Stomach (tissue), 9 donors: ENCODE measurements around the gene BROX. TPM values are rescaled to one million over a fixed set of nuclear protein-coding genes. Genes with fewer than 3 reads are reported as not detected.

Experiments used
- DNase-seq, 2 donors: peaks; one replicate each; pipeline versions ENCODE4 v3.0.0 to v3.0.0-alpha.2; 2013 to 2019
- H3K27ac ChIP-seq, 5 donors: fragments of 200-600 bp in 4 of 5; sonication (generic) in 4 of 5; one replicate each; pipeline ENCODE4 v1.5.1; 2013 to 2019; ENCODE audit warnings: mild to moderate bottlenecking in 1 of 5, moderate library complexity in 1 of 5
- H3K27me3 ChIP-seq, 3 donors: fragments of 200-600 bp; sonication (generic); one replicate each; pipeline ENCODE4 v1.5.1; 2017 to 2019; ENCODE audit warnings: mixed run types in 1 of 3
- H3K36me3 ChIP-seq, 4 donors: fragments of 200-600 bp; sonication (generic); 1 replicate in 3 of 4; 2 replicates in 1 of 4; pipeline ENCODE4 v1.5.1; 2016 to 2019
- H3K4me1 ChIP-seq, 4 donors: fragments of 200-600 bp; sonication (generic); one replicate each; pipeline ENCODE4 v1.5.1; 2016 to 2019
- H3K4me3 ChIP-seq, 4 donors: fragments of 200-600 bp; sonication (generic) in 3 of 4; one replicate each; pipeline ENCODE4 v1.5.1; 2016 to 2019; ENCODE audit warnings: mild to moderate bottlenecking in 1 of 4
- H3K9me3 ChIP-seq, 4 donors: fragments of 200-600 bp; sonication (generic); one replicate each; pipeline ENCODE4 v1.5.1; 2016 to 2019
- EP300 ChIP-seq: sonication (generic); formaldehyde crosslinking; IDR thresholded peaks from one replicate; pipeline ENCODE4 v1.6.1; 2017; ENCODE audit warnings: antibody characterized with exemption
- POLR2A ChIP-seq, 4 donors: fragments of 450-650 bp; IDR thresholded peaks; one replicate each; pipeline ENCODE4 v1.6.1; 2016; ENCODE audit warnings: antibody characterized with exemption in 4 of 4, control low read depth in 2 of 4, mild to moderate bottlenecking in 1 of 4, moderate library complexity in 1 of 4
- POLR2AphosphoS5 ChIP-seq, 3 donors: sonication (generic); formaldehyde crosslinking; IDR thresholded peaks; one replicate each; pipeline ENCODE4 v1.6.1; 2016; ENCODE audit warnings: antibody characterized with exemption in 3 of 3
- WGBS, 5 donors: extraction: QIAGEN DNeasy Blood & Tissue Kit in 3 of 5; methylation state at CpG; one replicate each; pipeline versions ENCODE4 v1.1.5 to v1.1.7; 2013 to 2018; 5-methylcytosine and 5-hydroxymethylcytosine counted together
- intact Hi-C: fragments of 100-400 bp; cut with DNase I; formaldehyde crosslinking; loops from one replicate; pipeline ENCODE4 v1.15.1; 2023; ENCODE audit warnings: low total_unique reads
- polyA plus RNA-seq, 3 donors: library from polyadenylated mRNA; stranded (reverse); fragments of 200-250 nt; gene quantifications; one replicate each; pipeline ENCODE4 v1.2.3, GENCODE V29; 2013
- total RNA-seq, 5 donors: library from RNA; depleted of rRNA; stranded (reverse); fragments of >200 nt; gene quantifications; one replicate each; pipeline versions ENCODE4 v1.1.0 to v1.2.3, GENCODE V29; 2014 to 2016
- TF ChIP-seq, protein P1 (sequence below), 7 experiments: fragments of 450-650 bp in 4 of 7; fragments of 200-600 bp in 3 of 7; sonication (generic) in 3 of 7; IDR thresholded peaks; one replicate each; pipeline ENCODE4 v1.5.1; 2016 to 2019; ENCODE audit warnings: antibody characterized with exemption in 7 of 7, control low read depth in 2 of 7, mild to moderate bottlenecking in 1 of 7
- donor health status: healthy with polysubstance abuse.
- donor health status: Bipolar disorder and iron deficiency.
- donor health status: healthy.

BROX gene
- total and polyA plus RNA-seq, 8 donors, result 4.3 to 57.3 (median 17.4) TPM

DNA sequence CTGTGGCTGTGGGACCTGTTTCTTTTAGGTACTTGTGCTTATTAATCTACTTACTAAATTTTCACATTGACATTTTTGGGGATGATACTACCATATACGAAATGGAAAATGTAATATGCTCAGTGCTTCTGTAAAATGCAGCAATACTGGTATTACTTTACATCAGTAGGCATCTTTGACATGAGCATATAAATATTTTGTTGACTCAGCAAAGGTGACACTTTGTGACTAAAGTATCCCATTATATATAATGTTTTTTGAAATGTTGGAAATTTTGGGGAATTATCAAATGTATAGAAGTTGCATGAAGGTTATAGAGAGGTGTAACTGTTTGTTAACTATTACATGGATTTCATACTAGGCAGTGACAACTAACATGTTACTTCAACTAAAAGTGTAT lies 22.4 kb downstream of the BROX start:
- H3K4me1 ChIP-seq, result peaks cover 4 to 18% (median 11%) of the 10 kb centered on the region in 4 donors
- H3K9me3 ChIP-seq, result no peaks in the 10 kb centered on the region
- DNase-seq, result no peak
- peaks cover 38 to 79% (median 64%) of the 10 kb centered on the region in 4 donors for H3K36me3 ChIP-seq
- WGBS, 5 donors, result 75 to 87% (median 82%) methylated on average over 1 of the region's 1 CpG
- intact Hi-C loops, result no loop called here
- H3K27me3 ChIP-seq, result no peaks in the 10 kb centered on the region
- TF ChIP-seq POLR2AphosphoS5 (IDR thresholded peaks at IDR 0.05) (no peak), POLR2A (IDR thresholded peaks at IDR 0.05) (no peak), EP300 (no peak)
- TF ChIP-seq, protein P1, sequence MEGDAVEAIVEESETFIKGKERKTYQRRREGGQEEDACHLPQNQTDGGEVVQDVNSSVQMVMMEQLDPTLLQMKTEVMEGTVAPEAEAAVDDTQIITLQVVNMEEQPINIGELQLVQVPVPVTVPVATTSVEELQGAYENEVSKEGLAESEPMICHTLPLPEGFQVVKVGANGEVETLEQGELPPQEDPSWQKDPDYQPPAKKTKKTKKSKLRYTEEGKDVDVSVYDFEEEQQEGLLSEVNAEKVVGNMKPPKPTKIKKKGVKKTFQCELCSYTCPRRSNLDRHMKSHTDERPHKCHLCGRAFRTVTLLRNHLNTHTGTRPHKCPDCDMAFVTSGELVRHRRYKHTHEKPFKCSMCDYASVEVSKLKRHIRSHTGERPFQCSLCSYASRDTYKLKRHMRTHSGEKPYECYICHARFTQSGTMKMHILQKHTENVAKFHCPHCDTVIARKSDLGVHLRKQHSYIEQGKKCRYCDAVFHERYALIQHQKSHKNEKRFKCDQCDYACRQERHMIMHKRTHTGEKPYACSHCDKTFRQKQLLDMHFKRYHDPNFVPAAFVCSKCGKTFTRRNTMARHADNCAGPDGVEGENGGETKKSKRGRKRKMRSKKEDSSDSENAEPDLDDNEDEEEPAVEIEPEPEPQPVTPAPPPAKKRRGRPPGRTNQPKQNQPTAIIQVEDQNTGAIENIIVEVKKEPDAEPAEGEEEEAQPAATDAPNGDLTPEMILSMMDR (IDR thresholded peaks at IDR 0.05), result no peak
- no peak overlapping the region for H3K4me3 ChIP-seq
- no peak overlapping the region for H3K27ac ChIP-seq

DNA sequence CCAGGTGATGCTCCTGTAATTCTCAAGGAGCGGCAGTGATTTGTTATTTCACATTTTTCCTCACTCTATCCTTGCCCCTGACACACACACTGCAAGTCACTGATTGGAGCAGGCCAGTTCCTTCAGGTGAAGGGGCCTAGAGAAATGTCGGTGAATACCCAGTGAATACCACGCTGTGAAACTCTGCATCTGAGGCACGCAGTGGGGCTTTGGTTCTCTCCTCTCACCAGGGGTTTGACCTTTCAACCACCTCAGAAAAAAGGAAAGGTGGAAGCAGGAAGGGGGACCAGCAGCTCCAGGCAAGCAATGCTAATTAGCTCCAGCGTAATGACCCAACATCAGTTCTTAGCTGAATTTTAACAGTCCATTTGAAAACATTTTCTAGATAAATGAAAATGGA lies 24.1 kb downstream of the BROX start:
- WGBS, 5 donors, result 38 to 63% (median 61%) methylated on average over 5 of the region's 5 CpGs
- H3K4me1 ChIP-seq, result peaks cover 4 to 18% (median 11%) of the 10 kb centered on the region in 4 donors
- no peak overlapping the region for H3K4me3 ChIP-seq
- DNase-seq, result no peak
- intact Hi-C loops, result no loop called here
- TF ChIP-seq POLR2AphosphoS5 (IDR thresholded peaks at IDR 0.05) (no peak), POLR2A (IDR thresholded peaks at IDR 0.05) (no peak), EP300 (no peak)
- TF ChIP-seq, protein P1 (IDR thresholded peaks at IDR 0.05), result no peak
- peaks cover 21 to 62% (median 47%) of the 10 kb centered on the region in 4 donors for H3K36me3 ChIP-seq
- H3K27me3 ChIP-seq, result no peaks in the 10 kb centered on the region
- peak overlapping the region in 4 of 5 donors; percentile 55 to 78 (median 71) for H3K27ac ChIP-seq
- no peaks in the 10 kb centered on the region for H3K9me3 ChIP-seq

DNA sequence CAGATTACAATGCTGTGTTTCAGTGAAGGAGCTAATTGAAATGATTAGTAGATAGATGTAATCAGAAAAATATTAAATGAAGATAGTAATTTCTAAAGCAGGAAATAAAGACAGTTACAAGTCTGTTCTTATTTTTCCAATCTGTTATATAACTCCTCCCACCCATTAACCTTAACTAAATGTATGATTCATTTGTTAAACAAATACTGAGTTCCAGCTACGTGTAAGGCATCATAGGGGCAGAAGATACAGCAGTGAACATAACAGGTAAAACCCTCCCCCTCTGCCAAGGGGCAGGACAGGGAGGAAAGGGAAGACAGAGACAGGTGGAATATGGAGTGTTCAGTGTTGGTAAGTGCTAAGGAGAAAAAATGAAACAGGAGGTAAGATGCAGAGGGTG lies 24.6 kb downstream of the BROX start, which contains the start of gene FAM177B:
FAM177B (plus strand) TSS at position 231 of the 400 bp plus-strand sequence. CDS start 9,344 bp downstream, outside the sequence.
- Histone ChIP-seq H3K4me1 (peaks cover 4 to 18% (median 11%) of the 10 kb centered on the region in 4 donors), H3K36me3 (peaks cover 18 to 57% (median 42%) of the 10 kb centered on the region in 4 donors), H3K27ac (peak within 1 kb of the TSS; percentile 55 to 83 (median 75)), H3K4me3 (peak within 1 kb of the TSS in 2 of 4 donors; percentile 3 to 26), H3K27me3 (no peaks in the 10 kb centered on the region), H3K9me3 (no peaks in the 10 kb centered on the region)
- DNase-seq, result peak in 1 of 2 donors; percentile 56
- 19 to 26% (median 24%) methylated on average over 1 of the region's 1 CpG for WGBS, 5 donors
- TF ChIP-seq EP300 (no peak), POLR2AphosphoS5 (IDR thresholded peaks at IDR 0.05) (peak in 2 of 3 donors; percentile 72 to 78)
- TF ChIP-seq, protein P1 (IDR thresholded peaks at IDR 0.05), result no peak
- intact Hi-C loops, result no loop called here

DNA sequence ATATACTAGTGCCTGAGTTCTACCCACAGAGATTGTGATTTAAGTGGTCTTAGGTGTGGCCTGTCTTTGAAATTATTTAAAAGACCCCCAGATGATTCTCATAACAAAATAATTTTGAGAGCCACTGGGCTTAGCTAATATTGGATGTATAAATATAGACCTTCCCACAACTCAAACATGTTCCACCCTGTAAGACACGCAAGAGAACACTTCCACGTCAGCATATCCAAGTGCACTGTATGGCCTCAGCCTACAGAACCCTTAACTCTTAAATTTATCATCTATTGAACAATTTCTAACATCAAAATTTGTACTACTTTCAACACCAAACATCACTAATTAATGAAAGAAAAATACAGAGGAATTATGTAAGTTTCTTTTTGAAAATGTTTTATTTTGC lies 27.1 kb downstream of the BROX start:
- no peaks in the 10 kb centered on the region for H3K9me3 ChIP-seq
- intact Hi-C loops, result no loop called here
- DNase-seq, result peak in 1 of 2 donors; percentile 53
- no peak for TF ChIP-seq EP300
- TF ChIP-seq, protein P1 (IDR thresholded peaks at IDR 0.05), result no peak
- no peak for TF ChIP-seq POLR2A (IDR thresholded peaks at IDR 0.05)
- TF ChIP-seq POLR2AphosphoS5 (IDR thresholded peaks at IDR 0.05), result peak in 1 of 3 donors; percentile 42
- WGBS, 5 donors, result 28 to 64% (median 61%) methylated on average over 2 of the region's 2 CpGs
- H3K27ac ChIP-seq, result peak overlapping the region; percentile 61 to 78 (median 69)
- peak overlapping the region in 1 of 4 donors; percentile 14 for H3K4me3 ChIP-seq
- H3K4me1 ChIP-seq, result peaks cover 4 to 18% (median 11%) of the 10 kb centered on the region in 4 donors
- peaks cover 7 to 32% (median 17%) of the 10 kb centered on the region in 4 donors for H3K36me3 ChIP-seq
- no peaks in the 10 kb centered on the region for H3K27me3 ChIP-seq
